ENCODE measurements around the gene PTBP2.

Gene PTBP2

GRCh38 chr1:96722161-96722922 is 758 bp downstream of the PTBP2 start:
- peaks cover 61% of the 10 kb centered on the region for H3K79me2 ChIP-seq (ENCODE audit: insufficient read depth, low read length)
- H3K36me3 ChIP-seq (ENCODE audit: insufficient read depth, low read length) = peaks cover 44% of the 10 kb centered on the region

GRCh38 chr1:96722958-96723357 is 1.4 kb downstream of the PTBP2 start:
- H3K9me3 ChIP-seq (ENCODE audit: insufficient read depth, low read length, severe bottlenecking) = no peaks in the 10 kb centered on the region
- no peak for ATAC-seq (ENCODE audit: insufficient read depth, low read depth)
- H3K27me3 ChIP-seq (ENCODE audit: insufficient read depth, low read length, poor library complexity) = no peaks in the 10 kb centered on the region
- H2AFZ ChIP-seq (ENCODE audit: low read depth, low read length) = no peak overlapping the region
- peak overlapping the region; percentile 88 for H3K27ac ChIP-seq (ENCODE audit: low read length)
- peak overlapping the region; percentile 89 for H3K9ac ChIP-seq (ENCODE audit: low read depth, low read length)
- peaks cover 49% of the 10 kb centered on the region for H3K36me3 ChIP-seq (ENCODE audit: insufficient read depth, low read length)
- no peak for DNase-seq
- H3K4me1 ChIP-seq (ENCODE audit: insufficient read depth, low read length) = peaks cover 54% of the 10 kb centered on the region
- peaks cover 67% of the 10 kb centered on the region for H3K79me2 ChIP-seq (ENCODE audit: insufficient read depth, low read length)
- peak overlapping the region; percentile 52 to 84 for H3K4me3 ChIP-seq (ENCODE audit: low read depth in 1 of 2, low read length in 2 of 2)
- peak overlapping the region; percentile 90 for H3K4me2 ChIP-seq (ENCODE audit: insufficient read depth, low read length)
- TF ChIP-seq EZH2 (IDR thresholded peaks at IDR 0.05; ENCODE audit: borderline replicate concordance, low read depth, low read length, severe bottlenecking) (no peak), CTCF (IDR thresholded peaks at IDR 0.05; ENCODE audit: borderline replicate concordance, extremely low read depth, low read length, poor library complexity, severe bottlenecking) (no peak)
- H4K20me1 ChIP-seq (ENCODE audit: insufficient read depth, low read length) = peaks cover 31% of the 10 kb centered on the region

More at GRCh38 chr1:96722161-96722922, 758 bp downstream of the PTBP2 start:
- Histone ChIP-seq H4K20me1 (ENCODE audit: insufficient read depth, low read length) (peaks cover 24% of the 10 kb centered on the region; the same call in 1 of the 2 replicates), H3K9ac (ENCODE audit: low read depth, low read length) (peak overlapping the region; percentile 89), H2AFZ (ENCODE audit: low read depth, low read length) (peak overlapping the region; percentile 85), H3K27ac (ENCODE audit: low read length) (peak overlapping the region; percentile 88), H3K4me3 (ENCODE audit: low read depth in 1 of 2, low read length in 2 of 2) (peak overlapping the region; percentile 52 to 84), H3K4me2 (ENCODE audit: insufficient read depth, low read length) (peak overlapping the region; percentile 90), H3K9me3 (ENCODE audit: insufficient read depth, low read length, severe bottlenecking) (no peaks in the 10 kb centered on the region), H3K27me3 (ENCODE audit: insufficient read depth, low read length, poor library complexity) (no peaks in the 10 kb centered on the region), H3K4me1 (ENCODE audit: insufficient read depth, low read length) (peaks cover 50% of the 10 kb centered on the region)
- TF ChIP-seq CTCF (IDR thresholded peaks at IDR 0.05; ENCODE audit: borderline replicate concordance, extremely low read depth, low read length, poor library complexity, severe bottlenecking) (no peak), EZH2 (IDR thresholded peaks at IDR 0.05; ENCODE audit: borderline replicate concordance, low read depth, low read length, severe bottlenecking) (no peak)
- peak; percentile 69 for ATAC-seq (ENCODE audit: insufficient read depth, low read depth)
- peak; percentile 76 for DNase-seq

- DNase-seq = no peak
- no peaks in the 10 kb centered on the region for H3K9me3 ChIP-seq (ENCODE audit: insufficient read depth, low read length, severe bottlenecking)
- peaks cover 35% of the 10 kb centered on the region for H4K20me1 ChIP-seq (ENCODE audit: insufficient read depth, low read length)
- H3K4me2 ChIP-seq (ENCODE audit: insufficient read depth, low read length) = peak overlapping the region; percentile 90
- TF ChIP-seq EZH2 (IDR thresholded peaks at IDR 0.05; ENCODE audit: borderline replicate concordance, low read depth, low read length, severe bottlenecking) = no peak
- H3K36me3 ChIP-seq (ENCODE audit: insufficient read depth, low read length) = peaks cover 53% of the 10 kb centered on the region
- H3K9ac ChIP-seq (ENCODE audit: low read depth, low read length) = peak overlapping the region; percentile 89
- H3K27ac ChIP-seq (ENCODE audit: low read length) = peak overlapping the region; percentile 88
- peaks cover 71% of the 10 kb centered on the region for H3K79me2 ChIP-seq (ENCODE audit: insufficient read depth, low read length)
- no peak for ATAC-seq (ENCODE audit: insufficient read depth, low read depth)
- peak overlapping the region; percentile 52 to 84; a peak in 3 of 4 replicates for H3K4me3 ChIP-seq (ENCODE audit: low read depth in 1 of 2, low read length in 2 of 2)
- peaks cover 59% of the 10 kb centered on the region for H3K4me1 ChIP-seq (ENCODE audit: insufficient read depth, low read length)
- H3K27me3 ChIP-seq (ENCODE audit: insufficient read depth, low read length, poor library complexity) = no peaks in the 10 kb centered on the region
- H2AFZ ChIP-seq (ENCODE audit: low read depth, low read length) = no peak overlapping the region
Measured at GRCh38 chr1:96723377-96723776, 1.8 kb downstream of the PTBP2 start.

- peaks cover 59% of the 10 kb centered on the region for H3K36me3 ChIP-seq (ENCODE audit: insufficient read depth, low read length)
Measured at GRCh38 chr1:96723936-96724335, 2.4 kb downstream of the PTBP2 start.

More at GRCh38 chr1:96723936-96724335, 2.4 kb downstream of the PTBP2 start:
- Histone ChIP-seq H4K20me1 (ENCODE audit: insufficient read depth, low read length) (peaks cover 39% of the 10 kb centered on the region), H3K4me1 (ENCODE audit: insufficient read depth, low read length) (peaks cover 60% of the 10 kb centered on the region), H3K79me2 (ENCODE audit: insufficient read depth, low read length) (peaks cover 77% of the 10 kb centered on the region), H3K9ac (ENCODE audit: low read depth, low read length) (peak overlapping the region; percentile 89; the same call in 1 of the 2 replicates), H3K4me2 (ENCODE audit: insufficient read depth, low read length) (peak overlapping the region; percentile 90), H3K4me3 (ENCODE audit: low read depth in 1 of 2, low read length in 2 of 2) (peak overlapping the region in 1 of 2 experiments; percentile 84; a peak in 2 of 4 replicates), H3K27ac (ENCODE audit: low read length) (0 out of 2 replicates have a peak overlapping the region, but pooled peaks have one; percentile 16), H3K9me3 (ENCODE audit: insufficient read depth, low read length, severe bottlenecking) (no peaks in the 10 kb centered on the region), H2AFZ (ENCODE audit: low read depth, low read length) (no peak overlapping the region), H3K27me3 (ENCODE audit: insufficient read depth, low read length, poor library complexity) (no peaks in the 10 kb centered on the region)
- ATAC-seq (ENCODE audit: insufficient read depth, low read depth) = no peak
- no peak for DNase-seq
- TF ChIP-seq EZH2 (IDR thresholded peaks at IDR 0.05; ENCODE audit: borderline replicate concordance, low read depth, low read length, severe bottlenecking) (no peak), CTCF (IDR thresholded peaks at IDR 0.05; ENCODE audit: borderline replicate concordance, extremely low read depth, low read length, poor library complexity, severe bottlenecking) (no peak)
